OCI-LY1 (cell line): ENCODE measurements around the gene DYNC1LI2.

Experiments used
- EZH2 ChIP-seq: fragments of 200-600 bp; sonication (generic), shearing (Covaris generic); IDR thresholded peaks from 2 replicates; pipeline ENCODE4 v1.8.0; 2017; ENCODE audit warnings: borderline replicate concordance, mixed run types, mild to moderate bottlenecking, antibody characterized with exemption, low read length, moderate library complexity, mixed read lengths
- TF ChIP-seq, protein P1 (sequence below): fragments of 200-600 bp; sonication (generic), shearing (Covaris generic); IDR thresholded peaks from 2 replicates; pipeline ENCODE4 v1.5.1; 2017; ENCODE audit warnings: mild to moderate bottlenecking, antibody characterized with exemption, low read length, moderate library complexity, mixed read lengths

DNA sequence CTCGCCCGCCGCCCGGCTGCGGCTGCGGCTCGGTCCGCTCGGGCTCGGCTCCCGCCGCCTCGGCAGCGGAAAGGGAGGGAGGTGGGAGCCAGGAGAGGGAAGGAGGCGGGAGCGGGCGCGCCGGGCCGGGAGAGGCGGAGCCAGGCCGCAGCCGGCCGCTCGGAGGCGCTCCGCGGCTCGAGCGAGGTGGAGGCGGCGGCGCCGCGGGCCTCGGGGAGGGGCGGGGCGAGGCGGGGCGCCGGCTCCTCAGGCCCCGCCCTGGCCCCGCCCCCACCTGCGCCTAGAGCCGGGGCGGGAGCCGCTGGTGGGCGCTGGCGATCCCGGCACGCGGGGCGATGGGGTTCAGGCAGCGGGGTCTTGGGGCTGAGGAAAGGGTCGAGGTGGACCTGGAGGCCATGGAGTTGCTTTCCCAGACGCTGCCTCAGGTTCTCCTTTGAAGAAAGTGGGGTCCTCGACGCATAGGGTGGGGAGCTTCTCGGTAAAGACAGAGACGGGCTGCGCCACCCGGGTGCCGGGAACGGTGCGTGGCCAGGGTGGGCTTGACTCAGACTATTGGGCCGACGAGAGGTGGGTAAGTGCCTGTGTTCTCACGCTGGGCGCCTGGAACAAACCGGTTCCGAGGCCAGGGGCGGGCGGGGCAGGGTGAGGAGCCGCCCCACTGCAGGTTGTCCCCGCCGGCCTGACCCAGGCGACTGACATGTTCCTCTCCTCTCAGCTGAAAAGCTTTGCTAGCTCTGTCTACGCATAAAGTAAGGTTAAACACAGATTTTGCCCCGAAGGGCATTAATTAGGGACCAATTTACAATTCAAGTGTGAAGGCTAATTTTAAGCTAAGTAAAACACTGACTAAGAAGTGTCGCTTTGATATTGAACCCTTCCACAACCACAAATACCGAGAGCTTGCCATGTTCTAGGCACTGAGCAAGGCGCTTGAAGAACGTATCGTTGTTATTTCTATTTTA, 54.5 kb downstream of the DYNC1LI2 start, which contains the start of gene CMTM4:
- TF ChIP-seq, protein P1, sequence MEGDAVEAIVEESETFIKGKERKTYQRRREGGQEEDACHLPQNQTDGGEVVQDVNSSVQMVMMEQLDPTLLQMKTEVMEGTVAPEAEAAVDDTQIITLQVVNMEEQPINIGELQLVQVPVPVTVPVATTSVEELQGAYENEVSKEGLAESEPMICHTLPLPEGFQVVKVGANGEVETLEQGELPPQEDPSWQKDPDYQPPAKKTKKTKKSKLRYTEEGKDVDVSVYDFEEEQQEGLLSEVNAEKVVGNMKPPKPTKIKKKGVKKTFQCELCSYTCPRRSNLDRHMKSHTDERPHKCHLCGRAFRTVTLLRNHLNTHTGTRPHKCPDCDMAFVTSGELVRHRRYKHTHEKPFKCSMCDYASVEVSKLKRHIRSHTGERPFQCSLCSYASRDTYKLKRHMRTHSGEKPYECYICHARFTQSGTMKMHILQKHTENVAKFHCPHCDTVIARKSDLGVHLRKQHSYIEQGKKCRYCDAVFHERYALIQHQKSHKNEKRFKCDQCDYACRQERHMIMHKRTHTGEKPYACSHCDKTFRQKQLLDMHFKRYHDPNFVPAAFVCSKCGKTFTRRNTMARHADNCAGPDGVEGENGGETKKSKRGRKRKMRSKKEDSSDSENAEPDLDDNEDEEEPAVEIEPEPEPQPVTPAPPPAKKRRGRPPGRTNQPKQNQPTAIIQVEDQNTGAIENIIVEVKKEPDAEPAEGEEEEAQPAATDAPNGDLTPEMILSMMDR = peak; percentile 46
- no peak for TF ChIP-seq EZH2
